Measurements from ENCODE around the gene LCMT1. TPM values are rescaled to one million over a fixed set of nuclear protein-coding genes. Genes with fewer than 3 reads are reported as not detected.
A peak's percentile ranks its signal among the peaks of the same experiment; 100 is the strongest.

Gene LCMT1
- total RNA-seq, 2 experiments from 2014 or later: 43.9 to 44.1 TPM

- no peak for DNase-seq
- Mint-ChIP-seq H3K4me3 (no peak overlapping the region), H3K36me3 (no peaks in the 10 kb centered on the region), H3K27me3 (no peaks in the 10 kb centered on the region), H3K4me1 (no peaks in the 10 kb centered on the region), H3K27ac (no peak overlapping the region), H3K9me3 (no peaks in the 10 kb centered on the region)
Observed at GRCh38 chr16:25187491-25187795, 75.9 kb downstream of the LCMT1 start.

GRCh38 chr16:25189305-25189704 lies 77.8 kb downstream of the LCMT1 start:
- no peaks in the 10 kb centered on the region for H3K4me1 Mint-ChIP-seq

DNA sequence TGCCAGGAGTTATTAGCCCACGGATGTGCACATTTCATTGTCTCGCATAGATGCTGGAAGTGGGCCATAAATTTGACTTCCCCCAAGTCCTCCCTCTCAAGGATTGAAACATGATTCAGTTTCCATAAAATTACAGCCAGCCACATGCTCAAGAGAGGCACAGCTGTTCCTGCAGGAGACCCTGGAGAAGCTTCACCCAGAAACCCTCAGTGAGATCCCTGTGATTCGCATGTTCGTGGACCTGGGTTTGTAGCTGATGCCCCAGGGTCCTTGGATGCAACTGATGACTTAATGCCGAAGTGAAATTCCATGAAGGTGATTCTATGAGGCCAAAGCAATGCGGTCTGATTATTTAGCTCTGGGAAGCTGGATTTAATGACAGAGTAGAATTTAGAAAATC lies 80.6 kb downstream of the LCMT1 start:
- Mint-ChIP-seq H3K36me3 (no peaks in the 10 kb centered on the region), H3K4me1 (no peaks in the 10 kb centered on the region), H3K27me3 (no peaks in the 10 kb centered on the region), H3K4me3 (no peak overlapping the region), H3K27ac (no peak overlapping the region), H3K9me3 (no peaks in the 10 kb centered on the region)
- DNase-seq: no peak

More at GRCh38 chr16:25189305-25189704, 77.8 kb downstream of the LCMT1 start:
- H3K4me3 Mint-ChIP-seq: no peak overlapping the region
- no peak overlapping the region for H3K27ac Mint-ChIP-seq
- no peaks in the 10 kb centered on the region for H3K36me3 Mint-ChIP-seq
- H3K9me3 Mint-ChIP-seq: no peaks in the 10 kb centered on the region
- no peak for DNase-seq
- no peaks in the 10 kb centered on the region for H3K27me3 Mint-ChIP-seq

GRCh38 chr16:25194273-25194878 lies 82.8 kb downstream of the LCMT1 start:
- H3K36me3 Mint-ChIP-seq: no peaks in the 10 kb centered on the region
- no peak for DNase-seq
- no peak overlapping the region for H3K4me3 Mint-ChIP-seq
- H3K4me1 Mint-ChIP-seq: no peaks in the 10 kb centered on the region
- H3K27me3 Mint-ChIP-seq: no peaks in the 10 kb centered on the region
- H3K27ac Mint-ChIP-seq: no peak overlapping the region
- no peaks in the 10 kb centered on the region for H3K9me3 Mint-ChIP-seq

DNA sequence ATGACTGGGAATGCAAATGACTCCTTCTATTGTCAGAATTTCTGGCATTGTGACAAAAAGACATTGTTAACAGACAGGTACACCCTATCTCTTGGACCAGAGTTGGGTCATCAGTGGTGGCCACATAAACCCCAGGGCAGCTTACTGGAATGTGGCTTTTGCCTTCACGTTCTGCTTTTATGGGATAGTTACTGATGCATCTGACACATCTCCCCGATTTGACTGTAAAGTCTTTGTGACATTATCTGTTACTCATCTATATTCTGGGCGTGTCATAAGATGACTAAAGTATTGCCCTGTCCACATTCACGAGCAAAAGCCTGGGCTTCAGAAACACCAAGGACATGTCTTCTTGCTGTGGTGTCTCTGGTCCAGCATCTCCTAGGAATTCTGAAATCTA lies 86.5 kb downstream of the LCMT1 start:
- Mint-ChIP-seq H3K4me3 (no peak overlapping the region), H3K27ac (no peak overlapping the region), H3K36me3 (no peaks in the 10 kb centered on the region), H3K9me3 (no peaks in the 10 kb centered on the region), H3K4me1 (no peaks in the 10 kb centered on the region), H3K27me3 (no peaks in the 10 kb centered on the region)
- DNase-seq: no peak

GRCh38 chr16:25199457-25199856 lies 87.9 kb downstream of the LCMT1 start:
- no peak for DNase-seq
- H3K27ac Mint-ChIP-seq: no peak overlapping the region
- H3K36me3 Mint-ChIP-seq: no peaks in the 10 kb centered on the region
- H3K27me3 Mint-ChIP-seq: no peaks in the 10 kb centered on the region
- H3K9me3 Mint-ChIP-seq: no peaks in the 10 kb centered on the region
- H3K4me3 Mint-ChIP-seq: no peak overlapping the region
- H3K4me1 Mint-ChIP-seq: no peaks in the 10 kb centered on the region

GRCh38 chr16:25210758-25211157 lies 99.2 kb downstream of the LCMT1 start:
- H3K4me1 Mint-ChIP-seq: peaks cover 6% of the 10 kb centered on the region
- H3K4me3 Mint-ChIP-seq: no peak overlapping the region
- no peak overlapping the region for H3K27ac Mint-ChIP-seq
- H3K36me3 Mint-ChIP-seq: no peaks in the 10 kb centered on the region
- peak; percentile 28 for DNase-seq
- H3K9me3 Mint-ChIP-seq: no peaks in the 10 kb centered on the region
- H3K27me3 Mint-ChIP-seq: no peaks in the 10 kb centered on the region

- Mint-ChIP-seq H3K27me3 (no peaks in the 10 kb centered on the region), H3K4me1 (peaks cover 6% of the 10 kb centered on the region)
- no peak for DNase-seq
Observed at GRCh38 chr16:25212636-25213035, 101.1 kb downstream of the LCMT1 start.

DNA sequence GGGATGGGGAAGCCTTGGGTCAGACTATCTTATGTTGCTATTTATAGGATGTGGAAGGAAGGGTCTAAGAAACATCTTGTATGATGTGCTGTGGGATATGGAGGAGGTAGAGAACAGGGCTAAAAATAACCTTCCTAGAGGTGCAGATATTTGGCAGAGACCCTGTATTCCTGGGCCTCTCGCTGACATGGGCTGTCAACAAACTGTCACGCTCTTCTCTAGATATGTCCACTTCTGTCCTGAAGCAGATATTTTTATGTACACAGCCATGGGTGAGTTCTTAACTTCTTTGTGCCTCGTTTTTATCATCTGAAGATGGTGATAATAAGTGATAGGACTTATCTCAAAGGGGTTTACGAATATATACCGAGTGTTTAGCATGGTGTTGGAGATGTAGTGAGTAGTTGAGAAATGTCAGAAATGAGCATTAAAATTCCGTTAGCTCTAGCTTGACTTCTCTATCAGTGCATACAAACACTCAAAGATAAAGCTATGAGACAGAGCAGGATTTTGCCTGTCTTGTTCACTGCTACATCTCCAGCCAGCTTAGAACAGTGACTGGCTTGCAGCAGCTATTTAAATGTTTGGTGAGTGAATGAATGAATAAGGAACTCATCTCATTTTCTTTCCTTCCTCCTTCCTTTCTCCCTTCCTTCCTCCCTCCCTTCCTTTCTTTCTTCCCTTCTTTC lies 102.3 kb downstream of the LCMT1 start:
- no peak overlapping the region for H3K4me3 Mint-ChIP-seq
- peaks cover 6% of the 10 kb centered on the region for H3K4me1 Mint-ChIP-seq
- no peak for DNase-seq
- no peak overlapping the region for H3K27ac Mint-ChIP-seq
- H3K36me3 Mint-ChIP-seq: no peaks in the 10 kb centered on the region
- H3K9me3 Mint-ChIP-seq: no peaks in the 10 kb centered on the region
- no peaks in the 10 kb centered on the region for H3K27me3 Mint-ChIP-seq

More at GRCh38 chr16:25212636-25213035, 101.1 kb downstream of the LCMT1 start:
- Mint-ChIP-seq H3K36me3 (no peaks in the 10 kb centered on the region), H3K9me3 (no peaks in the 10 kb centered on the region), H3K27ac (no peak overlapping the region), H3K4me3 (no peak overlapping the region)

- Mint-ChIP-seq H3K27me3 (no peaks in the 10 kb centered on the region), H3K9me3 (no peaks in the 10 kb centered on the region), H3K4me3 (no peak overlapping the region), H3K4me1 (no peaks in the 10 kb centered on the region), H3K27ac (no peak overlapping the region), H3K36me3 (no peaks in the 10 kb centered on the region)
- no peak for DNase-seq
Observed at GRCh38 chr16:25217112-25217511, 105.6 kb downstream of the LCMT1 start.

DNA sequence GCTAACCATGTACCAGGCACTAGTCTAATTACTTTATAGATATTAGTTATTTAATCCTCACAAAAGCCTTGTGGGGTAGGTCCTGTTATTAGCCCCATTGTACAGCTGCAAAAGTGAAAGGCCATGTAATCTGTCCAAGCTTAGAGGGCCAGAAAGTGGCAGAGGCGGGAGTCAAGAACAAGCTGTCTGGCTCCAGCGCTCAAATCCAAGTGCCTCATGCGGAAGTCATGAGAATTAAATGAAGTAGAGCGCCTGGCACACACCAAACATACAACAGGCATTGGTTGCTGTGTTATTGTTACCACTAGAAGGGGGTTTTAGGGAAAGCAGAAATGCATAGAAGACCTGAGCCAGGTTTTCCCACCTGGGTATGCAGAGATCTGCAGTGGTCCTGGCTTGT lies 106.4 kb downstream of the LCMT1 start:
- H3K4me3 Mint-ChIP-seq: no peak overlapping the region
- no peaks in the 10 kb centered on the region for H3K4me1 Mint-ChIP-seq
- no peaks in the 10 kb centered on the region for H3K27me3 Mint-ChIP-seq
- H3K27ac Mint-ChIP-seq: no peak overlapping the region
- DNase-seq: no peak
- no peaks in the 10 kb centered on the region for H3K9me3 Mint-ChIP-seq
- H3K36me3 Mint-ChIP-seq: no peaks in the 10 kb centered on the region

DNA sequence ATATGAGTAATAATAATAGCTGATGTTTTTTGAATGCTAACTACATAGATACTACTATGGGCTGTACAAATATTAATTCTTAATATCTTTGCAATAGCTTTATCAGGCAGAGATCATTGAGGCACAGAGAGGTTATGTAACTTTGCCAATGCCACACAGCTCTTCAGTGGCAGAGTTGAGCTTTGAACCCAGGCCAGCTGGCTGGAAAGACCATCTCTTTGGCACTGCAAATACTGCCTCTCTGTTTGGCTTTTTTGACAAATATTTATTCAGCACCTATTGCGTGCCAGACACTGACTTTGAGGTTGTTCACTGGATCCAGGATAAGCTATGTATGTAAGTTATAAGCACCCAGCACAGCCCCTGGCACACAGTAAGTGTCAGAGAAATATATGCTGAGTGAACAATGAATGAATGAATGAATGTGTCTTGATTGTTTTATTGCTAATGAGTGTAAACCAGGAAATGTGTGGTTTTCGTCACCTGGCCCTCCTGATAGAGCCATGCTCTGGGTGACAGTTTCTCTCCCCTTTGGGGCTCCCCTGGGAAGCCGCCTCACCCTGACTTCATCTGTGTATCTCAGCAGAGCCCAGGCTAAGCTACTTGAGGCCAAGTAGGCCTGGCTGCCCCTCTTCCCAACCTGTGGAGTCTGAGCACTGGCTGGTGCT lies 107.7 kb downstream of the LCMT1 start:
- Mint-ChIP-seq H3K36me3 (no peaks in the 10 kb centered on the region), H3K9me3 (no peaks in the 10 kb centered on the region), H3K27me3 (no peaks in the 10 kb centered on the region), H3K27ac (no peak overlapping the region), H3K4me1 (no peaks in the 10 kb centered on the region), H3K4me3 (no peak overlapping the region)
- DNase-seq: no peak

- DNase-seq: no peak
- no peaks in the 10 kb centered on the region for H3K9me3 Mint-ChIP-seq
- H3K27me3 Mint-ChIP-seq: no peaks in the 10 kb centered on the region
- H3K36me3 Mint-ChIP-seq: no peaks in the 10 kb centered on the region
- H3K4me3 Mint-ChIP-seq: no peak overlapping the region
- no peak overlapping the region for H3K27ac Mint-ChIP-seq
- H3K4me1 Mint-ChIP-seq: peaks cover 4% of the 10 kb centered on the region
Observed at GRCh38 chr16:25222959-25223358, 111.4 kb downstream of the LCMT1 start.

GRCh38 chr16:25223964-25224363 lies 112.4 kb downstream of the LCMT1 start:
- Mint-ChIP-seq H3K9me3 (no peaks in the 10 kb centered on the region), H3K4me3 (no peak overlapping the region), H3K27ac (no peak overlapping the region), H3K4me1 (peaks cover 4% of the 10 kb centered on the region), H3K27me3 (no peaks in the 10 kb centered on the region), H3K36me3 (no peaks in the 10 kb centered on the region)
- DNase-seq: no peak

DNA sequence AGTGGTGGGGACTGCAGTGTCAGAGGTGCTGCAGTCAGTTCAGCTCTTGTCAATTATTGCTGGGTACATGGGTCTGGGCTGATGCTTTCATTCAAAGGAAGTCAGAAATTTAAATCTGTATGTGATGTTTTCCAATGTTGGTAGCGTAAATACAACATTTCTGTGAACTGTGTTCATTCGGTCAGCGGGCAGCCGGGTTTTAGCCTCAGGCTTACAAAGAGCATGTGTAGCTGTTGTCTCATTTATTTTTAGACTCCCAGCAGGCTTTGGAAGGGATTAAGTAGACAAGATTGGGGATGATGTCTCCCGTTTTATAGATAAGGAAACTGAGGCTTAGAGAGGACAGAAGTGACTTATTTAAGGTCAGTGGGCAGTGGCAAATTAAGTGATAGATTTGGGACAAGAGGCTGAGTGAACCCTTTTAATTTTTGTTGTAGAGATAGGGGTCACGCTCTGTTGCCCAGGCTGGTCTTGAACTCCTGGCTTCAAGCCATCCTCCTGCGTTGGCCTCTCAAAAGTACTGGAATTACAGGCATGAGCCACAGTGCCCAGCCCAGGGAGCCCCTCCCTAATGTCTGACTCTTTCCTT lies 113.3 kb downstream of the LCMT1 start:
- peaks cover 4% of the 10 kb centered on the region for H3K4me1 Mint-ChIP-seq
- H3K4me3 Mint-ChIP-seq: no peak overlapping the region
- H3K27ac Mint-ChIP-seq: no peak overlapping the region
- DNase-seq: no peak
- H3K36me3 Mint-ChIP-seq: no peaks in the 10 kb centered on the region
- H3K27me3 Mint-ChIP-seq: no peaks in the 10 kb centered on the region
- H3K9me3 Mint-ChIP-seq: no peaks in the 10 kb centered on the region

Measured in activated naive CD8-positive, alpha-beta T cell treated with anti-CD3 and anti-CD28 coated beads for 36 hours (primary cell).